Right forelimb (tissue), 1 donor: Measurements from ENCODE around the gene MRTFA.
"Not testable (repeated sequence)": the region's sequence is repeated elsewhere in the genome, so short reads cannot be mapped to it uniquely, and the experiment has no call there.

Experiments
- DNase-seq: peaks from one replicate; pipeline ENCODE4 v3.0.0-alpha.2; 2018

MRTFA gene

DNA sequence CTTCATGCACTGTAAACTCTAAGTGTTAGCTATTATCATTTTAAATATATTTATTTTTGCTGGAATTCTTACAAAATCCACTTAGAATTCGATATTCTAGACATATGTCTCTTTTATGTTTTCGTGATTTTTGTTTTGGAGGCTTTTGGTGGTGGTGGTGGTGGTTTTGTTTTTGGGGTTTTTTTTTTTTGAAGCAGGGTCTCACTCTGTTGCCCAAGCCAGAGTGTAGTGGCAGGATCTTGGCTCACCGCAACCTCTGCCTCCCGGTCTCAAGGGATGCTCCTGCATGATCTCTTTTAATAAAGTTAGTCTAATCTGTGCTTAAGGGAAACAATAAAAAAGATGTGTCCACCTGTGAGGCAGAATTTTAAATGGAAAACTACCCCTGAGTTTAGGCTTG, 117.7 kb downstream of the MRTFA start:
- DNase-seq, result no peak

DNA sequence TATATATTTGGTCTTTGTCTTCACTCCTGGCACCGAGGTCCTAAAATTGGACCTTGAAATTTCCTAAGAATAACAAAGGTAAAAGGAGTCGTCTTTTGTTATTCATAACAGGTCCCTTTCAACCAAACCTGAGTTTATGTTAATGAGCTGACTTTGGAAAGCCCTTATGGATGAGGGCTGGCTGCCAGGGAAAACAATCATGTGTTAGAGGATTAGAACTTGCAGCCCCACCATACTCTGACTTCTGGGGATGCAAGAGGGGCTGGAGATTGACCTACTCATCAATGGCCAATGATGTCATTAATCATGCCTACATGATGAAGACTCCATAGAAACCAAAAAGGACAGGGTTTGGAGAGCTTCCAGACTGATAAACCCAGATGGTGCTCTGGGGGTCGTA, 118.9 kb downstream of the MRTFA start:
- no peak for DNase-seq

DNA sequence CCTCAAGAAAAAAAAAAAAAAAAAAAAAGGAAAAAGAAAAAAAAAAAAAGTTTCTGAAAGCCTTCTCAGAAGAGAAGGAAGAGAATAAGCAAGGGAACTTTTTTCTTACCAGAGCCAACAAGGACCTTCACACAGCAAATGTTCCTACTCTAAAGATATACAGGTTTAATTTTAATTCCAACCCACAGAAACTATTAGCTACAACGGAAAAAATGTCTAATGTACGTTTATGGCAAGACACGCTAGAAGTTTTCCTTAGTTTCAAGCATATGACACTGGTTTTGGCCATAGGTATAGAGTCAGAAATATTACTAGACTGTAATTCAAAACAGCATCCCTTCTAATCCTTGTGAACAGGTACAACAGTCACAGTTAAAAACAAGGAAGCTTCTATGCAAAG, 120.1 kb downstream of the MRTFA start:
- no peak for DNase-seq

DNA sequence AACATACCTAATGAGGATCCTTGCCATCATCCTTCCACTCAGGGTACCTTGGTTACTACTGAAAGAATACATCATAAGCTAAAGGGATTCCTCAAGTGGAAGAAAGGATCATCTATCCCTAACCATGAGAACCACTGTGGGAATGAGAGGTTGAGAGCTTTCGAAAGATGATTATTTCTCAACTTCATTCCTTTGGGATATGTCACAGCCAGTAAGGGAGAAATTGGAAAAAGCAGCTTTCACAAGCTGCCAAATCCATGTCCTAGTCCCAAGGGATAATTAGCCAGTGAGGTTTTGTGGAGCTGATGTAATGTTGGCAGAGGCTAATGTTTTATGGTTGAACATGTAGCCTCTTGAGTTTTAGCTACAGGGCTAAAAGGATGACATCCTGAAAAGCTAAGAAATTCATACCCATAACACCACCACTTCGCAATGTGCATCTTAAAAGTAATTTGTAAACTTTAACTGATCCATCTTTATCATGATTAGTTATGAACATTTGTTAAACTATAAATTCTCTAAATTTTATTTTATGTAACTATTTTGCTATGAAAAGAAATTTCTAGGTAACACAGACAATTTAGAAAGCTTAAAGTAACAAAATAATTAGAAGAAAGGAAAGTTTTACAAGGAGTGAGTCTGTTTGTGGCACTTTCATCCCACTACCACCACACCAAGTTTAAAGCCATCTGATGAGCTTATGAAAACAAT, 123.9 kb downstream of the MRTFA start:
- no peak for DNase-seq

DNA sequence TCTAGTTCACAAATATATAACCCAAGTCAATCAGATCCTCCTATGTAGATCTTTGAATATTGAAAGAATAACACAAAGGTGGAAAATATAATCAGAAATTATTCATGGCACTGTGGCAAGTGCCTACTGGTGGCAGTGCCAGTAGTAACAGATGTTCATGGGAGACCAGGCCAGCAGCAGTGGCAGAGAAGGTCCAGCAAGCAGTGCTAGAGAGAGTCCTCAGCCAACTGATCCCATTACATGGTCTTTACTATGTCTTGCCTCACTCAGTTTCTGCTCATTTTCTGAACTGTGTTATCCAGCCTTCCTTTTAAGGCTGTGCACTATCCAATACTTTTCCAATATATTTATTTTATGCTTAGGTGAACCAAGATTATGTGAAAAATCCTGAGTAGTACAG, 124.9 kb downstream of the MRTFA start:
- no peak for DNase-seq

DNA sequence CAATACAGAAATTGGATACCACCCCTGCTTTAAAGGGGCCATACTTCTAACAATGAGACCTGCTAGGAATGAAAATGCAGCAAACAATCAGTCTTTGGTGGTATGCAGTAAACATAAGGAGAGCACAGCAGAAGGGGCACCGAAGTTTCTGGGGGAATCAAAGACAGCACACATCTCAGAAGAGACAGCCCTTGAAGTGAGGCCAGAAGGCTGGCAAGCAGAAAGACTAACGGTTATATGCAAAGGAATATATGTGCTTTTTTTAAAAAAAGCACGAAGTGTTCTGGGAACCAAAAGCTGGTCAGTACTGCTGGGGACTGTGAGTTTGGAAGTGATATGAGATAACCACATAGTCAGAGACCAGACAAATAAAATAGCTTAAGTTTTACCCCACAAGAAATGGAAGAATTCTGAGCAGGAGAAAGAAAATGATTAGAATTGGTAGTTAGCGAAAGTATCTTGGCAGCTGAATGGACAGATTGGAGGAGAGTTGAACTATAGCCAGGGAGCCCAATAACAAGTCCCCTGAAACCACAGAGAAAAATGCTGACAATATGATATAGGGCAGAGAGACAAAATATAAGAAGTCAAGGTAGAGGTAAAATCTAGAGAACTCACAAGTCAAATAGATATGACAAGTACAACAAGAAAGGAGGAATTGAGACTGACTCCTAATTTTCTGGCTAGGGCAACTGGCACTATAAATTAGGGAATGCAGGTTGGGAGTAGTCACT, 125.7 kb downstream of the MRTFA start:
- DNase-seq, result no peak

DNA sequence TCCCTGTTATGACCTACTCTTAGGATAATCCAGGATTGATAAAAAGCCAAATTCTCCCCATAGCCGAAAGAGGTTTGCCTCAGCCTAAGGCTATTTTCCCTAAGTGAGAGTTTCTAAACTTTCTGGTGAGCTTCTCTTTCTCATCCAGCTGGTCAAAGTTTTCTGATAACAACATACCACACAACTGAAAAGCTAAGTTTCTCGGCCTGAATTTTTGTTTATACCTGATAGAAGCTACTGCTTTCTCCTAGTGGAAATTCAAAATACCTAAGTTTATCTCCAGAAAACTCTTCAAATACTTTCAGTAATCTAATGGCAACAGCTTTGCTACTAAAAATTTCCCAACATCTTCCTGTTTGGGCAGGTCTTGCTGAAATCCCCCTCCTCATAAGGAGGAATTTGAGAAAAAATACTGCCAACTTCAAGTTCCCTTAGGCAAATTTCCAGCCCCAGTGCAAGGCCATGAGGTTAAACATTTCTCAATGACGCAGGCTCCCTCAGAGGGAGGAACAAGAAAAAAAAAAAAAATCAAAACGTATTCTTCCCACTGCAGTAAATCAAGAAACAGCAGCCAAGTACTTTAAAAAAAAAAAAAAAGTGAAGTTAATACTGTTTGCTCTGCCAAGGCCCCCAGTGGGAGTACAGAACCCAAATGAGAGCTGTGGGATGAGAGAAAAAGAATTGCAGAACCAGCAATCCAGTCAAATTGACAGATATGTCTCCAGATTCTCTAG, 127.0 kb downstream of the MRTFA start:
- no peak for DNase-seq

DNA sequence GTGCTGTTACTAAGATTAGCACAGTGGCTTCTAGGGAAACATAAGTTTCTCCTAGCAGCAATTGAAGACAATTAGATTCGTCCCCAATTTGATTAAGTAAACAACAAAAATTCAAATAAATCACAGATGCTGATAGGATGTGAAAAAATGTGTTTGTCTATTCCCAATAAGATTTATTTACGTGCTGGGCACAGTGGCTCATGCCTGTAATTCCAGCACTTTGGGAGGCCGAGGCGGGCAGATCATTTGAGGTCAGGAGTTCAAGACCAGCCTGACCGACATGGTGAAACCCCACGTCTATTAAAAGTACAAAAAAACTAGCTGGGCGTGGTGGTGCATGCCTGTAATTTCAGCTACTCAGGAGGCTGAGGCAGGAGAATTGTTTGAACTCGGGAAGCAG, 128.5 kb downstream of the MRTFA start:
- not testable (repeated sequence) for DNase-seq

DNA sequence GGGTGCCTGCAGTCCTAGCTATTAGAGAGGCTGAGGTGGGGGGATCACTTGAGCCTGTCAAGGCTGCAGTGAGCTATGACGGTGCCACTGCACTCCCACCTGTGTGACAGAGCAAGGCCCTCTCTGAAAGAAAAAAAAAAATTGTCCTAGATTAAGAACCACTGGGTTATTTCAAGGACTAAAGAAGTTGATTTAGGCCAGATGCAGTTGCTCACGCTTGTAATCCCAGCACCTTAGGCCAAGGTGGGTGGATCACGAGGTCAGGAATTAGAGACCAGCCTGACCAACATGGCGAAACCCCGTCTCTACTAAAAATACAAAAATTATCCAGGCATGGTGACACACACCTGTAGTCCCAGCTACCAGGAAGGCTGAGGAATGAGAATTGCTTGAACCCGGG, 129.0 kb downstream of the MRTFA start:
- DNase-seq, result no peak

DNA sequence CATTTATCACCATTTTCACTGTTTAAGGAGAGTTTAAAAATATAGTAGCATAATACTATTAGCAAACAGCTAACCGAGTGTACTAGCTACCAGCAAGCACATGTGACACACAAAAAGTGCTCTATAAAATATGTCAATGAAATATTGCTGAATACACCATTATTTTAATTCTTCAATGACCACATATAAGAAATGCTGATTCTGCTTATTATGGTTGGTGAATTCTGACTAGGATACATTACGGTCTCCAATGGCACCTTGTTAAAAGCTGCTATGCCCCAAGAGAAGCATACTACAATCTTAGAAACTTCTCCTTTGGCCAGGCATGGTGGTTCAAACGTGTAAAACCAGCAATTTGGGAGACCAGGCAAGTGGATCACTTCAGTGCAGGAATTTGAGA, 129.8 kb downstream of the MRTFA start:
- no peak for DNase-seq

DNA sequence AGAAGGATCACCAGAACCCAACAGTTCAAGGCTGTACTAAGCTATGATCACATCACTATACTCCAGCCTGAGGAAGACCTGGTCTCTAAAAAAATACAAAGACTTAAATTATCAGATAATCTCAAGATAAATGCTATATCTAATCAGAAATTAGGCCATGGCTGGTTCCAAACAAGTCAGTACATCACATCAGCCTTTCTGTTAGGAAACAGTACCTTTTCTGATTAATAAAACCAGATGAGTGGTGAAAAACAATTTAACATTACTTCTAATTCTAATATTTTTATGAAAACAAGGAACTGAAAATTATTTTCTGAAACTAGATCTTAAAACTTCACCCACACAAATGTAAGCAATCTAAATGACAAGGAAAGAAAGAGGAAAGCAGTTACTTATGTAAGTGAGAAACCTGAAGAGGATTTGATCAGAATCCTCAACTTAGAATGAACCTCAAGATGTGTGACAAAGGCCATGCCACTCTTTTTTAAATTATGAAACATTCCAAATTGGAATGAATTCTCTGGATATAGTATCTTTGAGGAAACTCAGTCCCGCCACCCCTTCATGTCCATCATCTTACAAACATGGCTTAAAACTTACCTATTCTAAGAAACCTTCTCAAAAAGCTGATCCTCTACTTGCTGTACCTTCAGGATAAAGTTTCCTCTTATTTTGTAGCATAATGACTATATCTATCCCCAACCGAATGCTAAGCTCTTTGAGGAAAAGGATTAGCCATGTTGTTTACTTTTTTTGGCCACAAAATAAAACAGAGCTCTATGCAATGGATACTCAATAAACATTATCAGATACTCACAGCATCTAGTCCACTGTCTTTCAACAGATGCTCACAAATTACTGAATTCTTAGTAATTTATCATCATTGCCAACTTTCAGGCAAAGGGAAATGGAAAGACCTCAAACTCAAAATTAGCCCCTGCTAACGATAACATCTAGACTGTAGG, 132.0 kb downstream of the MRTFA start:
- no peak for DNase-seq

DNA sequence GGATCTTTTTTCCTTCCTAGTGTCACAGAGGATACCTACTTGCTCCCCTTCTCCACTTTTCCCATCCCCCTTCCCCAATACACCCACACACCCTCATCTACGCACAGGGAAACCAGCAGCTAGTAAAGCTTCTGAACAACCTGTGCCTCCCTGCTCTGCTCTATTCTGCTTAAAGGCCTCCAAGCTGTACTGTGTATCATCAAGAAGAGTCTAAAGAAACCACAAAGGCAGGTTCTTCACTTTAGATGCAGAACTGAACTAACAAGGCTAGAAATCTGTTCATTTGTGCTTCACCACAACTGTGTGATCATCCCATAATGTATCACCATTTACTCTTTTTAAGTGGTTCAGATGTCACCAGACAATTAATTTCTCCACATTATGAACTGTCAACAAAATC, 133.6 kb downstream of the MRTFA start:
- DNase-seq, result no peak

DNA sequence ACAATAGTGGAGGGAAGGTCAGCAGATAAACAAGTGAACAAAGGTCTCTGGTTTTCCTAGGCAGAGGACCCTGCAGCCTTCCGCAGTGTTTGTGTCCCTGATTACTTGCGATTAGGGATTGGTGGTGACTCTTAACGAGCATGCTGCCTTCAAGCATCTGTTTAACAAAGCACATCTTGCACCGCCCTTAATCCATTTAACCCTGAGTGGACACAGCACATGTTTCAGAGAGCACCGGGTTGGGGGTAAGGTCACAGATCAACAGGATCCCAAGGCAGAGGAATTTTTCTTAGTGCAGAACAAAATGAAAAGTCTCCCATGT, 136.1 kb downstream of the MRTFA start:
- not testable (repeated sequence) for DNase-seq

DNA sequence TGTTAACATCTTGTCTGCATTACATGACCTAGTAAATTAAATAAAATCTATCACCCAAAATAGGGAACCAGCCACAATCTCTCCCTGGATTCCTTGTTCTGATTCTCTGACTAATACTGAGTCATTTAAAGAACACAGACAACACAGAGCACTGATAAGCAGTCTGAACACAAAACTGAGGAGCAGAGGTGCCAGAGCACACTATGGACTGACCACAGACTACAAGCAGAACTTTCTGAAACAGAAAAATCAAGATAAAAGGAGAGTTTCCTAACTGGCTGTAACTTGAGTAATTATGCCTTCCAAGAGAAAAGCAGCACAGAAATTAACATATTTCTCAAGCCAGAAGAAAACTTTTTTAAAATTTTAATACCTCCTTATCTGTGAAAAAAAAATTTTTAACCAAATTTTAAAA, 137.3 kb downstream of the MRTFA start:
- DNase-seq, result no peak

DNA sequence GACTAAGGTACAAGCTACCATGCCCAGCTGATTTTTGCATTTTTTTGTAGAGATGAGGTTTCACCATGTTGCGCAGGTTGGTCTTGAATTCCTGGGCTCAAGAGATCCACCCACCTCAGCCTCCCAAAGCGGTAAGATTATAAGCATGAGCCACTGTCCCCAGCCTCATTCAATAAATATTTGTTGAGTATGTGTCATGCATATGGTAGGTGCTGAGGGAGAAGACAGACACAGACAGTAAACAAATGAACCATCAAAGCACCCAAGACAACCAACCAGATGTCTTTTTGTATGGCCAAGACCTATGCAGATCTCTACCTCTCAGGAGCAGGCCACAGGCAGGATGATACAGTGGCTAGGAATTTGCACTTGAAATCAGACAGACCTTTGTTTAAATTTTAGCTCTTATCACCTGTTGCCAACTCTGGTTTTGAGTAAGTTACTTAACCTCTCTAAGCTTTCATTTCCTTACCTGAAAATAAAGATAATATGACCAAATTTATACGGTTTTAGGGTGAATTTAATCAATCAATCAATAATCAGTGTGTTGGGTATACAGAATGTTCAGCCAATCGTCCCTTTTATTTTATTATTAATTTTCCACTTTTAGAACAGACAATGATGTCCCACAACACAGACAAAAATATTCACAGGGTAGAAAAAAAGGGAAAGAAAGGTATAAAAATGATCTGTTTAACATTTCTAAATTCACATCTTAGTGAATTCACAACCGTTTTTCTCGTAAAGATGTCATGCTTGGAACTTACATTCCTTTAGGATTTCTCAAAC, 137.9 kb downstream of the MRTFA start:
- no peak for DNase-seq

DNA sequence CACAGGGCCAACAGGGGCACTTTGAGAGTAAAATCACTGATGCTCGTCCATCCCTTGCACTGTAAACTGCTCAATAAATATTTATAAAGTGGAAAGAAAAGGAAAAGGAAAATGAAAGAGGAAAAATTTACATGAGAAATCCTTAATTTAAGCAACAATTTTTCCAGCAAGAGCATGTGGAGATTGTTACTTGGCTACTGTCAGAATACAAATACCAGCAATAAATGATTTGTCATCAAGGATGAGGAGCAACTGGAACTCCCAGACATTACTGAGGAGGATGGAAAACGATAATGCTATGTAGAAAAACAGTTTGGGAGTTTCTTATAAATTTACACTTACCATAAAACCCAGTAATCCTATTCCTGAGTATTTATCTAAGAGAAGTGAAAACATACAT, 143.1 kb downstream of the MRTFA start:
- no peak for DNase-seq

DNA sequence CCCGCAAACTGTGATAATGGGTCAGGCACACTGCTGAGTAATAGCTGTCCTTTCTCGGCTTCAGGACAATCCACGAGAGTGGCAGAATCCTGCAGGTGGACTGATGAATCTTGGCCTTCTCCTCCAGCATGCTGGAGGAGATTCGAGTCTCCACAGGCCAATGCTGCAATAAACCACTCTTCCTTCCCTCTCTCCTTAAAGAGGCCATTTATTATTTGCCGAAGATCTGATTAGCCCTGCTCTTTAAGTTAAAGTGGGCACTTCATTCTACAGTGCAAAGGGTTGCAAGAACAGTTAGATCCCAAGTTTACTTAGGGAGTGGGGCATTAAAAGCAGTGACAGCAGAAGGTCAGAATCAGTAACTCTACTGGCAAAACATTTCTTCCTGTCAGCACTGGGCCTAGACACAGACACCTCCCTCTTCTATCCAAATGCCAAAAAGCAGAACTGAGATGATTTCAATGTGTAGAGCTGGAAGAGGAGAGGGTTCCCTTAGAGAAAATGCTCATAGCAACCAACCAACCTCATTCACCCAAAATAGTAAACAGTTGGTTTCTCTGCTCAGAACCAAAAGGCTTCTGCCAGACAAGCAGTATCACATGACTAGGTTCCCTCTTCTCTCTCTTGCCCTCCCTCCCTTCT, 144.4 kb downstream of the MRTFA start:
- DNase-seq, result peak; percentile 50

DNA sequence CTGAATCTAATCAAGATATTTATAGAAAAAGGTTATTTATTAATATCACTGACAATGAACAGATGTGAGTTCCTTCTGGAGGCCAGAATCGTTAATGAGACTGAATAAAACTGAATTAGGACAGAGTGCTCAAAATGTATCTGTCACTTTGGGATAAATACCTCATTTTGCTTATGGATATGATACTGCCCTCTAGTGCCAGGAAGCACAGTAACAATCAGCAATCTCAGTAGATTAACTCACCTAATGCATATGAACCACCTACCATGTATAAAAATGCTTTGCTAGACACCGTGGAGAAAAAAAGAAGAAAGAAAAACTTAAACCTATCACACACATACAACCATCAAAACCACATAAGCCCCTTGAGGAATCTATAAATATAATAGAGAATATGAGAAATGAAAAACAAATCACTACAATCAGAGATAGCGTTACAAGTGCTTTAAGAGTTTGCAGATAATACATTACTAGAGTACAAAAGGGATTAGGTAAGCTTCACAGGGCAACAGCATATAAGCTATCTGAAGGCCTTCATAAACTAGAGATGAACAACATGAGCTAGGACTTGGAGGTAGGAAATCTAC, 148.8 kb downstream of the MRTFA start:
- no peak for DNase-seq

DNA sequence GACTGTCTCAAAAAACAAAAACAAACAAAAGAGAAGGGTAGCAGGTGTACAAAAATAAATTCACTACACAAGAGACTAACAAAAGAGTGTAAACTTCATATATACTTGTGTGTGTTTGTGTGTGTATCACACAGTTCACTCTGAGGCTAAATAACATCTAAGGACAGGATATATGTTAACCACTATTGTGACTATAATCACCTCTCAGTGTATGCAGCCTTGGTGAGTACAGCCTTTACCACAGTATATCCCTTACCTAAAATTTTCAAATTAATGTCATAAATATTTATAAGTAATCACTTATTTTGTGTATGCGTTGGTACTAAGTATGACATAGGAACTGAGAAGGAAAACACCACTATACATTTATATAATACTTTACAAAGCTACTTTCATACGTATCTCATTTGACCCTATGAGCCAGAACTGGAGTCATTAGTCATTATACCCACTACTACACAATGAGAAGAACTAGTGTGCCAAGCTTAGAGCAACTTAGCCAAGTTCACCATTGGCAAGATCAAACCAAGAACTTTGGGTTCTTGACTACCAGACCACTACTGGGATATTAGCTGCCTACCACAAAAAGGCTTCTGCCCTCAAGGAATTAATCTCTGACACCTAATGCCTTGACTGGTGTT, 149.4 kb downstream of the MRTFA start:
- DNase-seq, result no peak

DNA sequence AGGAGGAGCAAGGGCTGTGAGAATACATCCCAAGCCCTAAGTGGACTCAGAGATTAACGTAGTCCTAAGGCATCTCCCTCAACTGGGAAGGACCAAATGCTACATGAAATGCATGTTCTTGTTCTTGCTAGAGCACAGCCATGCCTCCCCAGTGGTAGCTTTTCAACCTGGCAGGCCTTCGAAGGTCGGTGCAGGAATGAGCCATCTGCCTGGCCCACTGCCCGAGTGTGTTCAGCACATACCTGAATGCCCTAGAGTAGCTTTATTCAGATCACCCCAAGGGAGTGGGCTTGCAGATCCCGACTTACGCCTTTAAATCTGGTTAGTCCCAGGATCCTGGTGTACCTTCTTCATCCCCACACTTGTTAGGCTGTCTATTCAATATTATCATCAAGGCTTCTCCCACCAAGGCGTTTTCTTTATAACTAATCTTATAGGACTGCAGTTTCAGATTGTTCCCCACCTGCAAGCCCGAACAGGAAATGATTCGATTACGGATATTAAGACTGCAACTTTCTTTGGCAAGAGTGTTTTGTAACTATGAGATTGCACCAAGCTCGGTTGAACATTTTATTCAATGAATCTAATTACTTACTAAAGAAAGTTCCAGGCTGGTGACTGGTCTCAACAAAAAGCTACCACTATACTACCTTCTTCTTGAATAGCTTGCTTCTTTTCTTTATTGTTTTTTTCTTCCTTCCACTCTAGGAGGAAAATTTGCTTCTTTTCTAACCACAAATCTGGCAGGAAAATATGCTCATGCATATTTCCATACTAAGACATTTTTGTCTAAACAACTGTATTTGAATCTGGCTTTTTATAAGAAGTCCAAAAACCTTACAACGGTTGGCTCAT, 150.5 kb downstream of the MRTFA start:
- DNase-seq, result no peak
